Right forelimb (tissue), 1 donor: ENCODE data around the gene GAPVD1.
"Not testable (repeated sequence)": the region's sequence is repeated elsewhere in the genome, so short reads cannot be mapped to it uniquely, and the experiment has no call there.

Experiments
- DNase-seq: peaks from one replicate; pipeline ENCODE4 v3.0.0-alpha.2; 2018

The GAPVD1 gene

GRCh38 chr9:125376261-125377226 is 114.9 kb downstream of the GAPVD1 start:
- no peak for DNase-seq

GRCh38 chr9:125377584-125378250 is 116.1 kb downstream of the GAPVD1 start:
- DNase-seq: no peak

DNA sequence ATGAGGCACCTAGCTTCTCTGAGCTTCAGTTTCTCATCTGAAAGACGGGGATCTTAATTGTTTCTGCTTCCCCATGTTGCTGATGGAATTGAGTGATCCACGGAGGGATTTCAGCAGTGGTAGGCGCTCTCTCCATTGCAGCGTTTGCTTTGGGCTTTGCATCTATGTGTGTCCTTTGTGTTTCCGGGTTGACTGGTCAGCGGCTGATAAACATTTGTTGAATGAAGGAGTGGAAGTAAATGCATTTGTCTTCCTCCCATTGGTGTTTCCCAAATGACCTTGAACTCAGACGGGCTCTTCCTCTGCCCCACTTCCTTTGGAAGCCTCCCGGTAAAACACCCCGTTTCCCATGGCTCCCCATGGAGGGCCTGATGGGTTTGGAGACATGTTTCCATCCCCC is 117.2 kb downstream of the GAPVD1 start:
- DNase-seq: no peak

DNA sequence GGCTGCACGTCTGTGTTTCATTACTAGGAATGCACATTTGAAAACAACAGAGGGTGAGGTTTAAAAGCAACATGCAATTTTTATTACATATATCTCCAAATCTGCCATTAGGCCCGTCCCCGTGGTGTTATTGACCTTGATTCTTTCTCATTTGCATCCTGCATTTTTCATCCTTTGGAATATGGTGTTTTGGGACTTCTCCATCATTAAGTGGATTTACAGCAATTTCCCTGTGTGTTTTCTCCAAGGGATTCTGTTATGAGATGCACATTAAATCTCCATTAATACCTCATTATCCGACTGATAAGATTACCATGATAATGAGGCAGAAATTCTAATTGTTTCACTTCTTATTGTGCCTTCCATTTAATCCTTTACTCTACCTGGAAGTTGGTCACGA is 117.6 kb downstream of the GAPVD1 start:
- no peak for DNase-seq

DNA sequence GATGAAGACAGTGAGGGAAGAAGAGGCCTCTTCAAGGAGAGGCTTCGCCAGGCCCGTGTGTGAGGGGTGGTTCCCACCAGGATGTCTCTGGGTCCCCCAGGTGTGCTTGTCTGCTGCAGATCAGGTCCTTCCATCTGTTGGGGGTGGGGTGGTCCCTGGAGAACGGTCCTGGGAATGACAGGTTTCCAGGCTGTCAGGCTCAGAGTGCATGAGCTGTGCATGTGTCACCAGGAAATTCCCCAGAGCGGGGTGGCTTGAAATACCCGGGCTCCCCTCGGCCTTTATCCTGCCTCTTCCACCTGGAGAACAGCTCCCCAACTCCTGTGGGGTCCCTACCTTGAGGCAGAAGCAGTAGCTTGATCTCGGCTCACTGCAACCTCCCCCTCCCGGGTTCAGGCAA is 118.8 kb downstream of the GAPVD1 start:
- no peak for DNase-seq

- DNase-seq: no peak
Measured at GRCh38 chr9:125387861-125388524, 126.4 kb downstream of the GAPVD1 start.

GRCh38 chr9:125388978-125389377 is 127.4 kb downstream of the GAPVD1 start:
- no peak for DNase-seq

GRCh38 chr9:125391704-125392103 is 130.1 kb downstream of the GAPVD1 start:
- DNase-seq: no peak

DNA sequence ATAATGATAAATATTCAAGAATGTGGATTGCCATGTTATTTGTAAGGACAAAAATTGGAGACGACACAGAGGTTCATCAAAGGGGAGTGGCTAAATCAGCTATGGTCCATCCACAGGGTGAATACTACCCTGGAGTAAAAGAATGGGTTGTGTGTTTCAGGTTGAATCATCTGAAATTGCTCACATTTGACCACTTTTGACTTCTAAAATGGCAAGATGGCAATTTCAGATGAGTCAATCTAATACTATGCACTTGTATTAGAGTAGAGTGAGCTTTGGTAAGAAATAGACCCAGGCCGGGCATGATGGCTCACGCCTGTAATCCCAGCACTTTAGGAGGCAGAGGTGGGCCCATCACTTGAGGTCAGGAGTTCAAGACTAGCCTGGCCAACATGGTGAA is 131.8 kb downstream of the GAPVD1 start:
- no peak for DNase-seq

DNA sequence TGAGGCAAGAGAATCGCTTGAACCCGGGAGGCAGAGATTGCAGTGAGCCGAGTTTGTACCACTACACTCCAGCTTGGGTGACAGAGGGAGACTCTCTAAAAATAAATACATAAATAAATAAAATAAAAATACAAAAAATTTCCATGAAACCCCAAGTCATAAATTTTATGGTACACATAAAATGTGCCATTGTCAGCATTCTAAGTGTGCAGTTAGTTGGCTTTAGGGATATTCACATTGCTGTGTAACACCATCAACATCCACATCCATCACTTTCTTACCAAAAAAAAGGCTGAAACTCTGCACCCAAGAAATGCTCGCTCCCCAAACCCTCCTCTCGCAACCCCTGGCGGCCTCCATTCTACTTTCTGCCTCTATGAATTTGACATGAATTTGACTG is 135.2 kb downstream of the GAPVD1 start:
- no peak for DNase-seq

- no peak for DNase-seq
Measured at GRCh38 chr9:125397736-125398135, 136.1 kb downstream of the GAPVD1 start.

DNA sequence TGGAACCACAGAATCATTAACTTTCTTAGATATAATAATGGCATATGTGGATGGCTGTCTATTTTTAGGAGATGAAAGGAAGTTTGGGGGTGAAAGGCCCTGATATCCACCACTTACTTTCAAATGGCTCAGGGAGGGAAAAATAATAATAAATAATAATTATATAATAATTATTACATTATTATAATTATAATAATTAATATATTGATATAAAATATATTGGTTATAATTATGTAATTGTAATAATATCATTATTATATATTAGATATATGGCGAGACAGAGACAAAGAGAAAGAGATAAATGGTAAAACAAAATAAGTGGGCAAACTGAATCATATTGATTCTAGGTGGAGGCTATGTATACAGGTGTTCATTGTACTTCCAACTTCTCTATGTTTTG is 136.6 kb downstream of the GAPVD1 start:
- DNase-seq: no peak

- DNase-seq: no peak
Measured at GRCh38 chr9:125399165-125399564, 137.5 kb downstream of the GAPVD1 start.

- no peak for DNase-seq
Measured at GRCh38 chr9:125399666-125400065, 138.0 kb downstream of the GAPVD1 start.

DNA sequence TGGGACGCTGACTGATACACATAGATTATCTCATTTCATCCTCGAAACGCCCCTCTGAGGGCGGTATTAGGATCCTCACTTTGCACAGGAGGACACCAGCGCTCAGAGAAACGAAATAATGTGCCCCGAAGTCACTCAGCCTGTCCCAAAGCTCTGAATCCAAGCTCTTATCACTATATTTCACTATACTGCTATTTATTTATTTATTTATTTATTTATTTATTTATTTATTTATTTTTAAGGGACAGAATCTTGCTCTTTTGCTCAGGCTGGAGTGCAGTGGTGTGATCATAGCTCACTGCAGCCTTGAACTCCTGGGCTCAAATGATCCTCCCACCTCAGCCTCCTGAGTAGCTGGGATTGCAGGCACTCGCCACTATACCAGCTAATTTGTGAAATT is 138.6 kb downstream of the GAPVD1 start:
- not testable (repeated sequence) for DNase-seq

GRCh38 chr9:125400725-125401716 is 139.4 kb downstream of the GAPVD1 start:
- DNase-seq: no peak

GRCh38 chr9:125404733-125405132 is 143.1 kb downstream of the GAPVD1 start:
- no peak for DNase-seq

DNA sequence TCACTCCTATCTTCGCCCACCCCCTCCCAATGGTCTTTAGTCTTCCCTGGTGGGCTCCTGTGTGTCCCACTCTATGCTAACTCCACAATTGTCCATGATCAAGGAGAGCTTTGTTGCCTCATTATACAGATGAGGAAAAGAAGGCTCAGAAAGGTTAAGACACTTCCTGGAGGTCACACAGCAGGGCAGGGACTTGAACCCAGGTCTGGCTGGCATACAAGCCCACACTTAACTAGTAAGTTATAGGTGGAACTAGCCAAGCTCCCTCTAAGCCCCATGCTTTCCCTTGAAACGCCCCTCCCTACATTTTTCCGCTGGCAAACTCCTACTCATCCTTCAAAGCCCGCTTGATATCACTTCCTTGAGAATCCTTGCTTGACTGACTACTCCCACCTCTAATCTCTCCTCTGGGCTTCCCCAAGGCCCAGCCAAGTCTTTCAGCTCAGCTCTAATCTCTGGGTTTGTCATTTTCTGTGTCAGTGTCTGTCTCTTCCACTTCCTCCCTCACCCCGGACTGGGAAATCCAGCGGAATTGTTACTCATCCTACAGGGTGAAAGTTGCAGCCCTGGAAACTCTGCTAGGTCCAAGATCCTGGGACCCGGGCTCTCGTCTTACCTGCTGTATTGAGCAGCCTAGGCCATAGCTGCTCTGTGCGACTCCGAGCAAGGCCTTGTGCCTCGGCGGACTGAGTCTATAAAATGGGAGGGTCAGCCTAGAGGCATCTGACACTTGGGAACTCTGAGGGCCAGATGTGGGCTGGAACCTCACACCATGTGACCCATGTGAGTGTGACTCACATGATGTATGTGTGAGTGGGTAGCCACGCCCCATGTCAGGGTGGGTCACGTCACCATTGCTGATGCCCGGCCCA is 144.5 kb downstream of the GAPVD1 start:
- no peak for DNase-seq

DNA sequence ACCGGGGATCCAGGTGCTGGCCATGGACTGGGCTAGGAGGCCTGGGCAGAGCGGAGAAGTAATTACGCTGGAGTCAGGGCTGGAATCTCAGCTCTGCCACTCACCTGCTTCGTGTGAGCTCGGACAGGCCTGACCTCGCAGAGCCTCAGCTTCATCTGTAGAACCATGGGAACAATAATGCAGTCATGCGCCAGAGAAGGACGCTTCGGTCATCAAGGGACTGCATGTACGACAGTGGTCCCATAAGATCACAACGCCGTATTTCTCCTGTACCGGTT is 145.1 kb downstream of the GAPVD1 start:
- no peak for DNase-seq

GRCh38 chr9:125407432-125407973 is 145.9 kb downstream of the GAPVD1 start:
- DNase-seq: no peak
